ENCODE data around the gene MICAL3.

The MICAL3 gene

GRCh38 chr22:17980015-17980590, 44.3 kb downstream of the MICAL3 start:
- TF ChIP-seq ZFX (IDR thresholded peaks at IDR 0.05; ENCODE audit: borderline replicate concordance): no peak
- TF ChIP-seq CTCF (IDR thresholded peaks at IDR 0.05): no peak
- no peak overlapping the region for H3K27ac ChIP-seq

DNA sequence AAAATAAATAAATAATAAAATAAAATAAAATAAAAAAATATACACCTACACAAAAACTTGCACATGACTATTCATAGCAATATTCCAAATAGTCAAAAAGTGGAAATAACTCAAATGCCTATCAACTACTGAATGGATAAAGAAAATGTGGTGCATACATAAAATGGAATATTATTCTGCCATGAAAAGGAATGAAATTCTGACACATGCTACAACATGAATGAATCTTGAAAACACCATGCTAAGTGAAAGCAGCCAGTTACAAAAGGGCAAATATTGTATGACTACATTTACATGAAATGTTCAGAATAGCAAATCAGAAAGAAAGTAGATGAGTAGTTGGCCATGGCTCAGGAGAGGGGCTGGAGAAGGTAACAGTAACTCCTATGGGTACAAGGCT, 46.3 kb downstream of the MICAL3 start:
- H3K27ac ChIP-seq: no peak overlapping the region
- no peak for TF ChIP-seq ZFX (IDR thresholded peaks at IDR 0.05; ENCODE audit: borderline replicate concordance)
- no peak for TF ChIP-seq CTCF (IDR thresholded peaks at IDR 0.05)

DNA sequence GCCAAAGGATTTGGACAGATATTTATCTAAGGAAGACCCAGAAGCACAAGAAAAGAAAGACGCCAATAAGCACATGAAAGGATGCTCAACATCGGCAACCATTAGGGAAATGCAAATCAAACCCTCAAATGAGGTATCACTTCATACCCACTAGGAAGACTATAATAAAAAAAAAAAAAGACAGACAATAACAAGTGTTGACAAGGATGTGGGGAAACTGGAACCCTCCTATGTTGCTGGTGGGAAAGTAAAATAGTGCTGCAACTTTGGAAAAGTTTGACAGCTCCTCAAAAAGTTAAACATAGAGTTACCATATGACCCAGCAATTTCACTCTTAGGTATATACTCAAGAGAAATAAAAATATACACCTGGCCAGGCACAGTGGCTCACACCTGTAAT, 47.0 kb downstream of the MICAL3 start:
- no peak for TF ChIP-seq ZFX (IDR thresholded peaks at IDR 0.05; ENCODE audit: borderline replicate concordance)
- TF ChIP-seq CTCF (IDR thresholded peaks at IDR 0.05): no peak

DNA sequence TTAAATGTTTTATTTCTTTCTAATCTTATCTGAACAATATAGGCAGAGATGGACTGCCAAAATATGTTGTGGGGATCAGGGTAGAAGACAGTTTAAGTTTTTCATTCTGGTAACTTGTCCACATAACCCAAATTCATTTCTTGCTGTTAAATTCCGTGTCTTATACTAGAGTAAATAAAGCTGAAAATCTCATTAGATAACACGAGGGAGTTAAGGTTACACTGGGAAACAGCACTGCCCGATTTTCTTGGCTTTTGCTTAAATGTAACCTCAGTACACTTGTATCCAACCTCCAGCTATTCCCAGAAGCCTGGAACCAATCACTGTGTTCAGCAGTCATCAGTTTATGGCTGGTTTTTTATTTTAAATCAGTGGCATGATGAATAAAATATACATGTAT, 48.2 kb downstream of the MICAL3 start:
- H3K27ac ChIP-seq: no peak overlapping the region
- TF ChIP-seq CTCF (IDR thresholded peaks at IDR 0.05) (no peak), ZFX (IDR thresholded peaks at IDR 0.05; ENCODE audit: borderline replicate concordance) (no peak)

More for the DNA sequence above, 47.0 kb downstream of the MICAL3 start:
- no peak overlapping the region for H3K27ac ChIP-seq

- no peak overlapping the region for H3K27ac ChIP-seq
These were observed 49.5 kb downstream of the MICAL3 start for GRCh38 chr22:17974703-17975372.

GRCh38 chr22:17974087-17974486, 50.3 kb downstream of the MICAL3 start:
- no peak overlapping the region for H3K27ac ChIP-seq
- TF ChIP-seq CTCF (IDR thresholded peaks at IDR 0.05): no peak
- no peak for TF ChIP-seq ZFX (IDR thresholded peaks at IDR 0.05; ENCODE audit: borderline replicate concordance)

More at GRCh38 chr22:17974703-17975372, 49.5 kb downstream of the MICAL3 start:
- TF ChIP-seq CTCF (IDR thresholded peaks at IDR 0.05) (no peak), ZFX (IDR thresholded peaks at IDR 0.05; ENCODE audit: borderline replicate concordance) (no peak)

GRCh38 chr22:17973217-17973616, 51.1 kb downstream of the MICAL3 start:
- H3K27ac ChIP-seq: no peak overlapping the region
- no peak for TF ChIP-seq ZFX (IDR thresholded peaks at IDR 0.05; ENCODE audit: borderline replicate concordance)
- no peak for TF ChIP-seq CTCF (IDR thresholded peaks at IDR 0.05)
